HG02973 (cell line): Measurements from ENCODE around the gene CPNE5.
A peak's percentile ranks its signal among the peaks of the same experiment; 100 is the strongest.

Experiments
- ATAC-seq: cut with Tn5 transposase; IDR thresholded peaks from one replicate; pipeline ENCODE4 v1.9.1; 2021; ENCODE audit warnings: moderate library complexity; ENCODE audit not compliant: unreplicated experiment

Gene CPNE5

DNA sequence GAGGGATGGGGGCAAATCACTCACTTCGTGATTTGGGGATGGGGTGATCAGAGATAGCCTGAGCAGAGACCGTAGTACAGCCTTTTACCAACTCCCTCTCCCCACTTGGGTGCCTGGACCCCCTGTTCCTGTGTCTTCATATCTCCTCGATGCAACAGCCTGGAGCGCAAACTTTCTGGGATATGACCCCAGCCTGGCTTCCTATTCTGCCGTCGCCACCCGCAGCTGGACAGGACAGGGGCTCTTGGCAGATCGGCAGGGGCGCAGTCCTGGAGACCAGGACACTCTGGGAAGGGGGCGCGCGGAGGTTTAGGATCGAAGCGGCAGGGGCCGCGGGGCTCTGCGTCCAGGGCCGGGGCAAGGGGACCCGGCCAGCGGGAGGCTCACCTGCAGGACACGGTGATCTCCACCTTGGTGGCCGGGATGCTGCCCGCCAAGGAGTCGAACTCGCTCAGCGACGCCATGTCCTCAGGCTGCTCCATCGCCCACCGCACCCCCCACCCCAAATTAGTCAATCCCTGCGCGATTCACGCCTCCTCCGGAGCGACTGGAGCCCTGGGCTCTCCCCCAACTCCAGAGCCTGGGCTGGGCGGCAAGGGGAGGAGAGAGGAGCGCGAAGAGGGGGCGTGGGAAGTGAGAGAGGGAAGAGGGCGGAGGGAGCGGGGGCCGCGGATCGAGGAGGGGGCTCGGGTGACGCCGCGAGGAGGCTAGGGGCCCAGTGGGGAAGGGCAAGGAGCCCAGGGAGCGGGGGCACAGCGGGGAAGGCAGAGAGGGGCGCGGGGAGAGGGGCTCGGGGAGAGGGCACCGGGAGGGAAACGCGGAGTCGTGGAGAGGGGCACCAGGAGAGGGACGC, at the start of gene CPNE5:
Gene CPNE5 (minus strand): TSS at position 549 of the 853 bp plus-strand sequence. CDS start 67 bp downstream, at position 482.
- no peak for ATAC-seq

DNA sequence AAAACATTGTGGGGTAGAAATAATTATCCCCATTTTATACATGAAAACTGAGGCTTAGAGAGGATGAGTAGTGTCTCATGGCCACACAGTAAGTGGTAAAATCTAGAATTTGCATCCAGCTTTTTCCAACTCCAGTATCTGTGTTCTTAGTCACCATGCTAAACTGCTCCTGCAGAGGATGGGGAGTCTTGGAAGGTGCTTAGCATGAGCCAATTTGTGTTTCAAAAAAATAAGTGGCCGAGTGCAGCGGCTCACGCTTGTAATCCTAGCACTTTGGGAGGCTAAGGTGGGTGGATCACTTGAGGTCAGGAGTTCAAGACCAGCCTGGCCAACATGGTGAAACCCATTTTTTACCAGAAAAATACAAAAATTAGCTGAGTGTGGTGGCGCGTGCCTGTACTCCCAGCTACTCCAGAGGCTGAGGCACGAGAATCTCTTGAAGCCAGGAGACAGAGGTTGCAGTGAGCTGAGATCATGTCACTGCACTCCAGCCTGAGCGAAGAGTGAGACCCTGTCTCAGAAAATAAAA, 48.9 kb upstream of the CPNE5 start:
- ATAC-seq, result no peak

DNA sequence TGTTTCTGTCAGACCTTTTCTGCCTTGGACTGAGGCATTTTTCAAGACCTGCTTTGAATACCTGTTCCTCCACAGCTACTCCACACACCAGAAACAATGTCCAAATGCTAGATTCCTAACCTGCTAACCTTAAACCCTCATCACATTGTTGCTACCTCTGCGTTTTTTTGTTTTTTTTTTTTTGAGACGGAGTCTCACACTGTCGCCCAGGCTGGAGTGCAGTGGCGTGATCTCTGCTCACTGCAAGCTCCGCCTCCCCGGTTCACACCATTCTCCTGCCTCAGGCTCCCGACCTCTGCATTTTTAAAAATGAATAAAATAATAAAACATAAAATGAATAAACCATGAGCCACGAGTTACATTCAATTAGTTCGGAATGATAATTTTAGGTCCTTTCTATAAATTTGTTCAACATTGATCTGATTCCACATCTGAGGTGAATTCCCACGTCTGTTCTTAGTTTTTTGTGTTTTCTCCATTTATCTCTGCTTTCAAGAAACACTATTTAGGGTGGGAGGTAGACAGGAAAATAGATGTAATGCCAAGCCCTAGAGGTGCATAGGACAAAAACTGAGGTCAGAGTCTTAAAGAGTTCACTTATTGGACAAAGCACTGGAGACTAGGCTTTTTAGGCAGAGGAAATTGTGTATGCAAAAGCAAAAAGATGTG, 47.8 kb upstream of the CPNE5 start:
- no peak for ATAC-seq

DNA sequence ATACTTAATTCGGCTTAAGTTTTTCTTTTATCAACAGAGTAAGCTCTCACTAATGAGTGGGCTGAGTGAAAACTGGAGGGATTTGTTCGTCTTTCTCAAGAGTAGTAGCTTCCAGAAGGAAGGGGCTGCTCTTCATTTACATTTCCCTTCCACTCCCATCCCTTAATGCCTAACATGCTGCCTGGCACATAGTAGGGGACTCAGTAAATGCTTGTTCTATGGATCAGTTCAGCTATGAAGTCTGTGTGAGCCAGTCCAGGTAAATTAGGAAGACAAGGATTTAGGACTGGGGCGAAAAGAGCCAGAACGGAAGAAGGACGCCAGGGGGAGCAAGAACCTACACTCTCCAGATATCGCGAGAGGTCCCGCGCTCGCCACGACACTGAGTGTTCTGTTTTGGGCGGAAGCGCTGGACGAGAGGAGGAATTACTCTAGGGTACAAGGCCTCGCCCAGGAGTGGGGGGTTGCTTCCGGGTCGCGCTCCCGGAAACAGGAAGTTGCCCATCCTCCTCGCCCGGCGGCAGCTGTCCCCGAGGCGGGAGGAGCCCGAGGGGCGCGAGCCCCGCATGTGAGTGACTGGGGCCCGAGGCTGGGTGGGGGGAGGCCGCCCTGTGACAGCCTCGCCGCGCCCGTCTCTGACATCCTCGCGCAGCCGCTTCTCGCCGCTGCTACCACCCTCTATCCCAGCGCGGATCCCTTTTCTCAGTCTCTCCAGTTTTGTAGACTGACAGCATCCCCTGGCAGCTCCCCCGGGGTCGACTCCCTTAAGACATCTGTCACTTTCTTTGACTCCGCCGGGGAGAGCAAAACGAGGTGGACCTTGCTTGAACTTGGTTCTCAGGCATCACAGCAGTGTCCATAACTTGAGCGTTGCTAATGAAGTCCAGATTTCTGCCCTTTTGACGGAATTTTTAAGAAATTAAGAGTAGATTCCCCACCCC, 46.5 kb upstream of the CPNE5 start, which contains the start of gene C6orf89:
Gene C6orf89 (plus strand): TSS at position 492 of the 941 bp plus-strand sequence. CDS start 13,493 bp downstream, outside the sequence.
- ATAC-seq, result peak; percentile 97

DNA sequence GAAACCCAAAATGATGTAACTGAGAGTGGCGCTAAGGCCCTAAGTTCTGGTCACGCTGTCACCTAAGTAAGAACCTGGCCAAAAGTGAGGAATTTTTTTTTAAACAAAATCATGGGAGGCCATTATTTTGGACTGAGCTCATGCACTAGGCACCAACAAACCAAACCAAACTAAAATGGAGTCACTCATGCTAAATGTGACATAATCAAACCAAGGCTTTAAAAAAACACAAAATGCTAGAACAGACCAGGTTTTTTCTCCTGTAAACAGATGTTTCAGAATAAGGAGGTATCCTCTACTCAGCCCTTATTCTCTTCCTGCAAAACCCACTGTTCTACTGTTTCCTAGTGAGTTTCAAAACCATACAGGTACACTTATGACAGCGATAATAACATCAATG, 45.4 kb upstream of the CPNE5 start:
- ATAC-seq, result no peak

DNA sequence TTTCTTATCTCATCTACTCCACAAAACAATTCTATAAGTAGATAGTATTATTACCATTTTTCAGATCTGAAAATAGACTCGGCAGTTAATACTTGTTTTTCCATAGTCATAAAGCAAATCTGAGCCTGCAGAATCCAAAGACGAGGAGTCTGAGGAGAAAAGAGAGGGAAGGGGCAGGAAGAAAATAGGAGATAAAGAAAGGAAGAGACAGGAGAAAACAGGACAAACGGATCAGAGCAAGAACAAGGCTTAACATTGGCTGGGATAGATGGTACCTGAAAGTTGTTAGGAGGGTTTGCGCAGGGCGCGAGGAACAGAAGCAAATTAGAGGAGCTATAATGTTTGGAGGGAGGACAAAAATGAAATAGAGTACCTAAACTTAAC, 36.0 kb upstream of the CPNE5 start:
- ATAC-seq, result no peak

DNA sequence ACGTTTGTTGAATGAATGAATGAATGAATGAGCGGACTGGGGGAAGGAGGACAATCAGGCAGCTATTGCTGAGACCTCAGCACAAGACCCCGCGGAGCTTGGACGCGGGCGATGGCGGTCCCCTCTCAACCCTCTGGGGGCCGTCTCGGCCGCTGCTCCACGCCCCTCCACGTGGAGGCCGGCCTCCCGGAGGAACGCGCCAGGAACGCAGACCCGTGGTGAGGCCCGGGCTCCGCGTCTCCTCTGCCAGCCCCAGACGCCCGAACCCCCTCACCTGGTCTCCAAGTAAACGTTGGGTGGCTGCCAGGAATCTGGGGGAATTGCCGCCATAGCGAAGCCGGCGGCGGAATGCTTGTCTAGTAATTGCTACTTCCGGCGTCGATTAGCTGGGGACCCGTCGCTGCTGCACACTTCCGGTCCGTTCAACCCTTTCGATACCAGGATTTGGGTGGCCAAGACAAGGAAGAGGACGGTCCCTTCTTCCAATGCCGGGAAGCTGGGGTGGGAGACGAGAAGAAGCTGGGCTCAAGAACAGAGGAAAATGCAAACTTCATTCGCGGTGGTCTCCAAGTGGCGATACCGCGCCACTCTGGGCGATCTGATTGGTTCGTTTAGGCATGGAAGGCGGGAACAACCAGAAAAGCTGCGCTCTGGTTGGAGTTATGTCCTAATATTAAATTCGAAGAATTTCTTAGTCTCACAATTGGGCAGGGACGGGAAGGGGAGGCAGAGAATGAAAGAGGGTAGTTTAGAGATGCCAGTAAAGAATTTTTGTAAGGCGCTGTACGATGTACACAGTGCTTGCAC, 35.4 kb upstream of the CPNE5 start, which contains the start of gene PPIL1:
Gene PPIL1 (minus strand): TSS at position 361 of the 807 bp plus-strand sequence. CDS start 31 bp downstream, at position 330.
- peak; percentile 69 for ATAC-seq

DNA sequence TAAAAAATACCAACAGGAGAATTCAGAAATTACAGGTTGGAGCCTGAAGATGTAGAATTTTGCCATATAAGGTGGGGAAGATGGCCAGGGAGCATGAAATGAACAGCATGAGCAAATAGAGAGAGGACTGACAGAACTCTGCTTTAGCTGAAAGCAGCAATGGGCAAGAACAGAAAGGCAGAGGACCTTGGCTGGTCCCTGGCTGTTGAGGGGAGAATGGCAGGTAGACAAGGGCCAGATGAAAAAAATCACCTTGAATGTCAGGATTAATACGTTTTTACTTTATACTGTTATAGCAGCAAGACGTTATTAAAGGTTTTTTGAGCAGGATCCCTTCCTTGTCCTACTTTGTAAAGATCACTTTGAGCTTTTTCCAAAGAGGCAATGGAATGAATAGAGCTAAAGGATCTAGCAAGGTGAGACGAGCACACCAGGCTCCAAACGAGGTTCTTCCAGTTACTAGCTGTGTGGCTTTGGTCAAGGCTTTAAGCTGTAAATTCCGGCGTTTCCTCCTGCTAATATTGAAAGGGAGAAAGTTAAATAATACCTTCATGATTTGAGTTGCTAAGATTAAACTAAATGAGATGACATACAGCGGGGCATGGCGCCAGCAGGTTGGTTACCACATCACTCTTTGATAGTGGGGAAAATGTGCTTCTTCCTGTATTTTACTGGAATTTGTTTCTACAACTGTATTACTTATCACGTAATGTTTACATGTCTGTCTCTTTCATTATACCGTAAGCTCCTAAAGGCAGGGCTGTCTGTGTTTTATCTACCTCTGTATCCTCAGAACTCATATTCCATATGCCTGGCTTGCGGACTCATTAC, 34.6 kb upstream of the CPNE5 start:
- ATAC-seq, result no peak

DNA sequence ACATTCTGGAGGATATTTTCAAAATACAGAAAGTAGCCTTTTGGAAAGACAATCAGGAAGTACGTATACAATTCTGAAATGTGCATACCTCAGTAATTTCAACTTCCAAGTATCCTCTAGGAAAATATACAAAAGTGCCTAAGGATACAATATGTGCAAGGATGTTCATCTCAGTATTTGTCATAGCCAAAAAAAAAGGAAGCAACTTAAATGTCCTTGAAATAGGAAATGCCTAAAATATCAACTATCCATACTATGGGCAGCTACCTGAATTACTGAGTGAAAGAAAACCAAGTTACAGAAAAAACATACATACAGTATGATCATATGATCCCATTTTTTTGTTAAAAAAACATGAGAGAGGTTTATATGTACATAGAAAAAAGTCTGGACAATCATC, 33.9 kb upstream of the CPNE5 start:
- no peak for ATAC-seq

DNA sequence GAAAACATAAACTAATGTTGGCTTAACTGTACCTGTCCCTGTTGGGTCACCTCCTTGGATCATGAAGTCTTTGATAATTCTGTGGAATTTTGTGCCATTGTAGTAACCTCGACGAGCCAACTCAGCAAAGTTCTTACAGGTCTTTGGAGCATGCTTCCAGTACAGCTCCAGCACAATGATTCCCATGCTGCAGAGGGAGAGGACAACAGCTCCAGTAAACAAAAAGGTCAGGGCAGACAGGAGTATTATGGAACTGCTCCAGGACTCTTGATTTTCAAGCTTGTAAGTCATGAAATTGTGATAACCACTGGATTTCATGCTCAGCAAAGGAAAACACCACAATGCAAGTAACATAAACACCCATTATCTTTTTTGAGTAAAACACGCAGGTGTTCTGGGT, 32.4 kb upstream of the CPNE5 start:
- no peak for ATAC-seq

DNA sequence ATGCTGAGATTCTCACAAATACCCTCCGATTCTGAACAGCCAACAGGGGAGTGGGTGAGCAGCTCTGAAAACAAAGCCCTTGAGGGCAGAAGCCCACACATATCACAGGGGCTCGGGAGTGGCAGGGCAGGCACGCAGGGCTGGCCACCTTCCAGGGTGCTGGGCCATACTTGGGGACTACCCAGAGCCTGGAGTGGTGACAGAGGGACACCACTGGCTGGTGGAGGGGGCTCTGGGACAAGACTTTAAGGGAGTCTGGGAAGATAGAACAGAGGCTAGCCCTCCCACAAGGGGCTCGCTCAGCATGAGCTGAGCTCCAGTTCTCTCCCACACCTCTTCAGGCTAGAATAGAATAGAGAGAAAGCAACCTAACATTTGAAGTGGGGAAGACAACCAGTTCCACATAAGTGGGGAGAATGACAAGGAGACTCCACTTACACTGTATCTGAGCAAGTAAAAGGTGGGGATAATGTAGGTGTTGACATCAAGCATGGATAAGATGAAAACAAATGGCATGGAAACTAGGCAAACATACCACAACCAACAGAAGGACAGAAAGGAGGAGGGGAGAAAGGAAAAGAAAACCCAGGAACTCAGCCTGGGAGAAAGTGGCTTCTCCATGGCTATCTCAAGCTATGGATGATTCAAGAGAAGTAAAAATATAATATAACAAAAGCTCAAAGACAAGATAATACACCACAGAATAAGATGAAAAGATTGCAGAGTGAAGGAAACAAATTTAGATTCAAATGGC, 28.4 kb upstream of the CPNE5 start:
- no peak for ATAC-seq

DNA sequence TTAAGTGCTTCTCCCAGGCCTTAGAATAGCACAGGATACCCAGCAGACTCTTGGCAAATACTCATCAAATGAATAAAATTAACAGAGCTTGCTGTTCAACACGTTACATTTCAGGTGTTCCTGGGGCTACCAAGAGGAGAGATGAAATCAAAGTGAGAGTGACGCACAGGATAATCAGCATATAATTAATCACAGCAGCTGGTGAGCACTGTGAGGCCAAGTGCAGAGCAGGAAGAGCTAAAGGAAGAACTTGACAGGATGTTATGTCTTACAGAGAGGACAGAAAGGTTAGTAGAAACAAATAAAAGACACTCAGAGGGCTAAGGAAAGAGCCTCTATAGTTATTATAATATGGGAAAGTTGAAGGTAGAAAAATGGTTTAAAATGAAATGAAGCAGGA, 26.6 kb upstream of the CPNE5 start:
- ATAC-seq, result no peak

DNA sequence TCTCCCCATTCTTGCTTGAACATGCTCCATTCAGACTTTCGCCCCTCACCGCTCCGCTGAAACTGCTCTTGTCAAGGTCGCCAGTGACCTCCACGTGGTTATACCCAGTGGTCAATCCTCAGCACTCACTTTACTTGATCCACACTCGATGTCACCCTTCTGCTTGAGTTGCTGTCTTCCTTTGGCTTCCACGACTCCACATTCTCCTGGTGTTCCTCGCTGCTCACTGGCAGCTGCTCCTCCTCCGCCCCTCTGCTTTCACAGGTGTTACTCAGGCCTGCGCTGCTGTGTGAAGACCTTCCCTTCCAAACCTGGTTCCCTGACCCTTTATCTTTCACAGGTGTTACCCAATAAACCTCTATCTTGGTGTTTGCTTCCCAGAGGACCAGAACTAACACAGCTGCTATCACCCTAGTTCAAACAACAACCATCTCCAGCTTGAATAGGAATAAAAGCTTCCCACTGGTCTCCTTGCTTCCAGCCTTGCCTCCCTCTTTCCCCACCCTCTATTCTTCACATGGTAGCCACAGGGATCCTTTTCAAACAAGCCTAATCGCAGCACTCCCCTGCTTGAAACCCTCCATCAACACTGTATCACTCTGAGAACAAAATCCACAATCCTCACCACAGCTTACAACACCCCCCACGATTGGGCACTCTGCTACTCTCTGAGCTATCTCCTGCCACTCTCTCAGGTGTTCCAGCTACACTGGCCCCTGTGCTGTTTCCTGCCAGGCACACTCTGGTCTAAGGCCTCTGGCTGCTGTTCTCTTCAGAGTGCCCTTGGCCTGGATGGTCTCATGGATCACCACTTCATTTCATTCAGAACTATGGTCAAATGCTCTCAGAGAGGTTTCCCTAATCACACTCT, 24.7 kb upstream of the CPNE5 start:
- no peak for ATAC-seq

DNA sequence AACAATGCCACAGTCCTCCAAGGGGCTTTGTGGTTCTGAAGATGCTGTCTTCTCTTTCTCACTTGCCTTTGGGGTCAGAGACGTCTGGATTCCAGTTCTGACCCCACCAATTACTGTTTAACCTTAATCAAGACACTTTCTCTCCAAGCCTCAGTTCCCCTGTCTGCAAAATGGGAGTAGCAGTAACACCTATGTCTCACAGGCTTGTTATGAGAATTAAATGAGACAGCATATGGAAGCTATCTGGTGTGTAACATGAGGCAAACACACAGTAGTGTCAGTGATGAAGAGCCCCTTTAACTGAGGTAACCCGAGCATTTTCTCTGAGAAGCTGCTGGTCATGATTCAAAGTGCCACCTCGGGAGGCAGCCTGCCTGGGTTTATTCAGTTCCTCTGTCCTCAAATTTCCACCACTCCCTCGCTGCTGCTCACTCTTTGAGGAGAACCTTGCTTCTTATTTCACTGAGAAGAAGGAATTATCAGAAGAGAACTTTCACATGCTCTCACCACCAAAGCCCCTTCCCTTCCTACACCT, 23.7 kb upstream of the CPNE5 start:
- ATAC-seq, result no peak

DNA sequence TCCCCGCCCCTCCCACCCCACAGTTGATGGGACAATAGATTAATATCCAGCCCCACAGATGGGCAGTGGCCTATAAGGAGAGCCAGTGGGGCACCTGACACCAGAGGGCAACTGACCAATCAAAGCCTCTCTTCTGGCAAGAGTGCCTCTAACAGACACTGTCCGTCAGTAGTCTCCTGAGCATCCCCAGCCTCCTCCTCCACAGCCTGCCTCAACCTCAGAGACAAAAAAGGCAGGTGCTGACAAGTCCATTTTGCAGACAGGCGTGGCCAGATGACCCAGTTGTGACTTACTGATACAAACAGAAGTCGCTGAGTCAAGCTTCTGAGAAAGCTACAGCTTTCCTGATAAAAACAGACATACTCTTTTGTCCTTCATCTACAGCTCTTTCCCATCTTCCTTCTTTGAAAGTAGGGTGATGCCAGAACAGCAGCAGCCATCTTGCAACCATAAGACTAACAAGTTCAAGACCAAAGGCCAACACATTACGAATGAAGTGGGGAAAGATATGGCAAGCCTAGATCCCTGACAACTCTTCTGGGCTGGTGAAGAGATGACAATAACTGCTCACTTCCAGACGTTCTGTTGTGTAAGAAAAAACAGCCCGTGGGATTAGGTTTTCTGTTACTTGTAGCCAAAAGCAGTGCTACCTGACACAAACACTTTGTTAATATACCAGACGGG, 23.1 kb upstream of the CPNE5 start:
- ATAC-seq, result no peak

DNA sequence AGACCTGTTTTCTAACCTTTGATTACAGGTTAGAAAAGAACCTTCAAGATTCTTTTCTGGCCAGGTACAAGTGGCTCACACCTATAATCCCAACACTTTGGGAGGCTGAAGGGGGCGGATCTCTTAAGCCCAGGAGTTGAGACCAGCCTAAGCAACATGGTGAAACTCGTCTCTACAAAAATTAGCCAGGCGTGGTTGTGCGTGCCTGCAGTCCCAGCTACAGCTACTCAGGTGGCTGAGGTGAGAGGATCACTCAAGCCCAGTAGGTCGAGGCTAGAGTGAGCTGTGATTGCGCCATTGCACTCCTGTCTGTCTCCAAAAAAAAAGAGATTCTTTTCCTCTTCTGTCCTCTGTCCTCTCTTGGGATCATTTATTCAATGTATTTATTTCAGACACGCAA, 20.9 kb upstream of the CPNE5 start:
- no peak for ATAC-seq
